Measurements from ENCODE around the gene MAP2K5.
"Not testable (repeated sequence)": the region's sequence is repeated elsewhere in the genome, so short reads cannot be mapped to it uniquely, and the experiment has no call there.

Gene MAP2K5

GRCh38 chr15:67611370-67612369 lies 69.2 kb downstream of the MAP2K5 start:
- no peak for DNase-seq (ENCODE audit: low read depth)
- H3K4me3 ChIP-seq (ENCODE audit: control insufficient read depth, low read depth, low read length), result no peak overlapping the region
- no peak for TF ChIP-seq CTCF (conservative IDR thresholded peaks at IDR 0.05; ENCODE audit: control insufficient read depth, insufficient read depth, low read depth, low read length)

DNA sequence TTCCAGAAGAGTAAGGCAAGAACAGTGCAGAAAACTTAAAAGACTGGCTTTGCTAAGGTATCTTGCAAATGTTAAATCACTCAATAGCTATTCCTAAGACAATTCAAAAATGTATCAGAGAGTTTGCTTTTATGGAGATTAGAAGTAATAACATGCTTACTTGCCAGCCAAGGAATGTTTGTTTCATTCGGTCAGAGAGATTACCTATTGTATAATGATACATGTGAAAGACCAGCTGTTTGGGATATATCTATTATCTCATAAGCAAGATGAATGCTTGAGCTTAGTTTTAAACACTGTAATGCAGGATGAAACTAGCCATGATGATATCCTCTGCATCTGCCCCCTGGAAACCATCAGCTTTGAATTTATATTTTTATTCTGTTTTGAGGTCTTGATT lies 70.7 kb downstream of the MAP2K5 start:
- TF ChIP-seq CTCF (conservative IDR thresholded peaks at IDR 0.05; ENCODE audit: control insufficient read depth, insufficient read depth, low read depth, low read length), result no peak
- no peak overlapping the region for H3K4me3 ChIP-seq (ENCODE audit: control insufficient read depth, low read depth, low read length)
- no peak for DNase-seq (ENCODE audit: low read depth)

GRCh38 chr15:67613708-67614107 lies 71.2 kb downstream of the MAP2K5 start:
- H3K4me3 ChIP-seq (ENCODE audit: control insufficient read depth, low read depth, low read length), result no peak overlapping the region
- no peak for TF ChIP-seq CTCF (conservative IDR thresholded peaks at IDR 0.05; ENCODE audit: control insufficient read depth, insufficient read depth, low read depth, low read length)
- DNase-seq (ENCODE audit: low read depth), result no peak

DNA sequence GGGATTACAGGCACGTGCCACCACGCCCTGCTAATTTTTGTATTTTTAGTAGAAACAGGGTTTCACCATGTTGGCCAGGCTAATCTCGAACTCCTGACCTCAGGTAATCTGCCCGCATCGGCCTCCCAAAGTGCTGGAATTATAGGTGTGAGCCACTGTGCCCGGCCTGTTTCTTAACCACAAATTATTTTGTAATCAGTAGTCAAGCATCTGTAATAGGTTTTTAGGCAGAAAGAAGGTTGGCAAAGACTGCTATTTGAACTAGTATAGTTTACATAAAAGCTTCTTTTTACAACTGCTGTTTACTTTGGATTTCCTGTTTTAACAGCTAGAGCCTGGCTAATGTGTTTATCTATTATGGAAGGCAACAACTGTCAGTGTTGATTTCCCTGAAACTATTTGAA lies 72.6 kb downstream of the MAP2K5 start:
- DNase-seq (ENCODE audit: low read depth); H3K4me3 ChIP-seq (ENCODE audit: control insufficient read depth, low read depth, low read length): not testable (repeated sequence)

DNA sequence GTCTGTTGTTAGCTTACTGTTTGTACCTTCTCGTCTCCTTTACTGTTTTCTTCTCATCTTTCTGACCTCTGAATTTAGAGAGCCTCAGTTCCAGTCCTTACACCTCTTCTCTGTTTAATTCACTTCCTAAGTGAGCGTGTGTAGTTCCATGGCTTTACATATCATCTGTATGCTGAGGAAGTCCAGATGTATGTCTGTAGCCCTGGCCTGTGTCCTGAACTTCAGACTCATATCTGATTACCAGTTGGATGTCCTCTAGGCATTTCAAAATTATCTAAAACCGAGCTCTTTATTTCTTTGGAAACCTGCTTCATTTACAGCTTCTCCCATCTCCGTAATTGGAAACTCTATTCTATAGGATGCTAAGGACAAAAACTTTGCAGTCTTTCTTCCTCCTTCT lies 75.8 kb downstream of the MAP2K5 start:
- TF ChIP-seq CTCF (conservative IDR thresholded peaks at IDR 0.05; ENCODE audit: control insufficient read depth, insufficient read depth, low read depth, low read length), result no peak
- H3K4me3 ChIP-seq (ENCODE audit: control insufficient read depth, low read depth, low read length), result no peak overlapping the region
- DNase-seq (ENCODE audit: low read depth), result no peak

- no peak for TF ChIP-seq CTCF (conservative IDR thresholded peaks at IDR 0.05; ENCODE audit: control insufficient read depth, insufficient read depth, low read depth, low read length)
- no peak overlapping the region for H3K4me3 ChIP-seq (ENCODE audit: control insufficient read depth, low read depth, low read length)
- DNase-seq (ENCODE audit: low read depth), result no peak
These were observed 79.6 kb downstream of the MAP2K5 start for GRCh38 chr15:67622110-67622509.

DNA sequence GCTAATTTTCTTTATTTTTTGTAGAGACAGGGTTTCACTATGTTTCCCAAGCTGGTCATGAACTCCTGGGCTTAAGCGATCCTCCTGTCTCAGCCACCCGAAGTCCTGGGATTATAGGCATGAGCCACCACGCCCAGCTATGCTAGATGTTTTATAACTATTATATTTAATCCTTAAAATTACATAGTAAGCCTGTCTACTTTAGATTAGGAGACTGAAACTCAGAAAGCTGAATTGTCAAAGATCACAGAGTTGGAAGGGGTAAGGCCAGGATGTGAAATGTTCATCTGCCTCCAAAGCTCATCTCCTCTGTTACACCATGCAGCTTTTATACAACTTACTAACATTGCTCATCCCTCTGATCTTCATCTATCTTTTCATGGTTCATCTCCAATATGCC lies 89.8 kb downstream of the MAP2K5 start:
- H3K4me3 ChIP-seq (ENCODE audit: control insufficient read depth, low read depth, low read length), result no peak overlapping the region
- DNase-seq (ENCODE audit: low read depth), result no peak
- no peak for TF ChIP-seq CTCF (conservative IDR thresholded peaks at IDR 0.05; ENCODE audit: control insufficient read depth, insufficient read depth, low read depth, low read length)

- DNase-seq (ENCODE audit: low read depth); H3K4me3 ChIP-seq (ENCODE audit: control insufficient read depth, low read depth, low read length): not testable (repeated sequence)
These were observed 93.4 kb downstream of the MAP2K5 start for GRCh38 chr15:67635950-67636349.

Measured in fibroblast of mammary gland (primary cell).